SU-DHL-6 (cell line): ENCODE results near the gene SRGAP3.

Source experiments
- CTCF ChIP-seq: fragments of 200-600 bp; sonication (generic); IDR thresholded peaks from one replicate; pipeline ENCODE4 v1.5.1; 2017; ENCODE audit warnings: antibody characterized with exemption, mild to moderate bottlenecking, low read length, moderate library complexity; ENCODE audit not compliant: insufficient read depth, poor library complexity, severe bottlenecking
- EZH2phosphoT487 ChIP-seq: fragments of 200-600 bp; sonication (generic), shearing (Covaris generic); conservative IDR thresholded peaks from 2 replicates; pipeline ENCODE4 v1.6.1; 2018; ENCODE audit warnings: mild to moderate bottlenecking, antibody characterized with exemption, low read length, moderate library complexity, mixed read lengths

GRCh38 chr3:9143184-9143583, 106.3 kb downstream of the SRGAP3 start:
- TF ChIP-seq CTCF (no peak), EZH2phosphoT487 (no peak)
